ENCODE results near the gene ELAVL3.

GRCh38 chr19:11452620-11453310 is 28.1 kb downstream of the ELAVL3 start:
- no peak for TF ChIP-seq CTCF (IDR thresholded peaks at IDR 0.05)
- TF ChIP-seq POLR2A (IDR thresholded peaks at IDR 0.05): no peak

Measured in adrenal gland (tissue), 5 donors.